GM19240 (cell line): ENCODE results near the gene DHX57.

ENCODE experiments used
- DNase-seq: peaks from one replicate; pipeline ENCODE4 v3.0.0; 2011; ENCODE audit warnings: low spot score; ENCODE audit not compliant: insufficient read length

DHX57 gene

GRCh38 chr2:38866773-38867443 lies 8.8 kb downstream of the DHX57 start:
- no peak for DNase-seq

DNA sequence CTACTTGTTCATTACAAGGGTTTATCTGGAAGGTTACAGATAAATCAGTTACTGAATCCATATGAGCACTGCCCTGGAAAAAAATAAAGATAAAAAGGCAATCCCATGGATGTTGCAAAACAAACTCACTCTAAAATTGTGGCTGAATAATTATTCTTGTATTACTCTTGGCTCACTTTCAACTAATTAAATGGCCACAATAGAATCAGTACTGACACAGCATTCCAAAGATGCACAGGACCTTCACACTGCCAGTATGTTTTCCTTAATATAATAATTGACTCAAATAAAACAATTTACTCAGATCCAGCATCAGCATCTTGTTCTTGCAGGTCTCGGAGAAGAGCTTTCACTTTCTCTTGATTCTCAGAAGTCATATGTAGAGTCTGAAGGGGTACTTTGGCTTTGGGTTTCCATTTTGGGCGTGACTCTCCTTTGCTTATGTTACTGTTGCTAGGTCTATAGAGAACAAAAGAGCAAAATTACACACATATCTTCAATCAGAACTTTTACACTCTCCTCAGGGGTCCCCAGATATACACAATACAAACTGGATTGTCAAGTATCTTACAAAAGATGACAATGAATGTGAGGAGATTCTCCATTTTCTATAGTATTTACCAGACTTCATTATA lies 12.6 kb downstream of the DHX57 start:
- DNase-seq = no peak

DNA sequence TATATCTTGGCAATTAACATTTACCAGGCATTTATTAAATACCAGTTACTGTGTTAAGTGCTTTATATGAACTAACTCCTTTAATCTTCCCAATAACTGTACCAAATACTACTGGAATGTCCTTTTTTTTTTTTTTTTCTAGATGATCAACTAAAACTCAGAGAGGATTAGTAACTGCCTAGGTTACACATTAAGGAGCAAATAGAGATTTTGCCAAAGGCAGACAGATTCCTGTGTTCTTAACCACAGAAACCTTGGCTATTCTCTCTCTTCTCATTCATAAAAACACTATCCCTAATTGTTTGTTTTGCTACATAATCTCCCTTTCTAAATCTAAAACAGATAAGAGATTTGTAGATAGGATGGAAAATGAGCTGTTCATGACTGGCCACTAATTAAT lies 13.3 kb downstream of the DHX57 start:
- DNase-seq = no peak

DNA sequence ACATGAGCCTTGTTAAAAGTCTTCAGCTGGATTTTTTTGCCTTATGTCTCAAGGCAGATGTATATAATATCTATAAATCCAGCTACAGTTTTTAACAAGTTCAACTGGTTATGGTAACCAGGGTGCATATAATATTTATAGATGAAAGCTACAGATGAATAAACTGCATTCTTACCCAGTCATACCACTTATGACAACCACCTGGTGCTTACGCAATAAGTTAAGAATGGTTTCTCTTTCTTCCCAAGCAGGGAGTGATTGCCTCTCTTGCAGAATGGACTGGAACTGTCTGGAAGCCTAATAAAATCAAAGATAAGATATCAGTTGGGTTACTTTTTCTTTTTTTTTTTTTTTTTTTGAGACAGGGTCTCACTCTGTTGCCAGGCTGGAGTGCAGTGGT lies 19.6 kb downstream of the DHX57 start:
- DNase-seq = no peak

DNA sequence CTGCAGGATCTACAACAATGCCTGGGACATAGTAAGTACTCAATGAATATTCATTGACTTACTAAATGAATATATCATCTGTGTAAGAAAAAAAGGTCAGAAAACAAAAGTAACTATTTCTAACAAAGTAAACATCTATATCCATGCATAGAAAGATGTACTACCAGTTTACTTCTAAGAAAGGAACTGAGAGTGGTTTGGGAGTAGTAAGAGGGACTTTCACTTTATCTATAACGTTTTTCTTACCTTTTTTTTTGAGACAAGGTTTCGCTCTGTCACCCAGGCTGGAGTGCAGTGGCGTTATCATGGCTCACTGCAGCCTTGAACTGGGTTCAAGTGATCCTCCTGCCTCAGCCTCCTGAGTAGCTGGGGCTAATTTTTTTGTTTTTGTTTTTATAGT lies 25.7 kb downstream of the DHX57 start:
- DNase-seq = no peak

GRCh38 chr2:38836791-38837190 lies 38.9 kb downstream of the DHX57 start:
- no peak for DNase-seq

- peak; percentile 18 for DNase-seq
Observed at GRCh38 chr2:38835990-38836389, 39.7 kb downstream of the DHX57 start.

- DNase-seq = no peak
Observed at GRCh38 chr2:38835015-38835601, 40.6 kb downstream of the DHX57 start.

- DNase-seq = no peak
Observed at GRCh38 chr2:38830526-38831159, 45.1 kb downstream of the DHX57 start.

DNA sequence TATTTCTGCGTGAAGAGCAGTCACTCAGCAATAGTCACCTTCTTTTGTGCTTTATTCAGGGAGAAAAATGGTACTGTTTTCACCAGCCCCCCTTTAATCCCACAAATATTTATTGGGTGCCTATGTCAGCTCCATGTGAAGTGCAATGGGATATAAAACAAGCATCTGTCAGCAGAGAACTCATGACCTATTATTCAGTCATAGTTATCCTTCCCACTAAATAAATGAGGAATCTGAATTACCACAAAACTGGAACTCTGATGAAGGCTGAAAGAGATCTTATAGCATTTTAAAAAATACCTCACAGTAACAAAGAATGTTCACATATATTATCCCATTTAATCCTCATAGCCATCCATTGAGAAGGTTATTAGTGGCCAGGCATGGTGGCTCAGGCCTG lies 45.8 kb downstream of the DHX57 start:
- no peak for DNase-seq

DNA sequence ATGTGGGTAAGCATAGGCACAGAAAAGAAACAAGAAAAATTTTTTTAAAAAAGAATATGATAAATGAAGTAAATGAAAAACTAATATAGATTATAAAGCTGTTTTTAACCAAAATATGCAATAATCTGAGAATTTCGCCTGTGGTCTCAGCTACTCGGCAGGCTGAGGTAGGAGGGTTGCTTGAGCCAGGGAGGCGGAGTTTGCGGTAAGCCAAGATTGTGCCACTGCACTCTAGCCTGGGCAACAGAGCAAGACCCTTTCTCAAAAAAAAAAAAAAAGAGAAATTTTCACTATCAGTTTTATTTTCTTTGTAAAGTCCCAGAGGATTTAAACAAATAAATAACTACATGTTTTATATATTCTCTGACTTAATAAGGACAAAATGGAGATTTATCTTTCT lies 47.3 kb downstream of the DHX57 start:
- DNase-seq = no peak

- peak; percentile 4 for DNase-seq
Observed at GRCh38 chr2:38827539-38828145, 48.1 kb downstream of the DHX57 start.

DNA sequence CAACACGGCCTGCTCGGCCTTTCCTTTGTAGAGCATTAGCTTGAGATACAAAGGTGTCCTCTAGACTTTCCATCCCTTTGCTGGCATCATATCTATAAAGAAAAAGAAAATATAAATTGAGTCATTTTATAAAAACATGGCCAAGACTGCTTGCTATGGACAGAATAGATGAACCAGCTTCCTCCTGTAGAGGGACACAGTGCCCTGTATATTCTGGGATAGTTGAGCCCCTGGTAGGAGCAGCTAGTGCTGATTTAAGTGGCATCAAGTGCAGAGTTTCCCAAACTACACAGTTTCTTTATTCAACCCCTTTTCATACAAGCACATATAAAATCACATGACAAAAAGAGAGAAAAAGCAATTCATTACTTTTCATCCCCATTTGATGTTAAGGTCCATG lies 49.8 kb downstream of the DHX57 start:
- no peak for DNase-seq

- no peak for DNase-seq
Observed at GRCh38 chr2:38824906-38825305, 50.8 kb downstream of the DHX57 start.

DNA sequence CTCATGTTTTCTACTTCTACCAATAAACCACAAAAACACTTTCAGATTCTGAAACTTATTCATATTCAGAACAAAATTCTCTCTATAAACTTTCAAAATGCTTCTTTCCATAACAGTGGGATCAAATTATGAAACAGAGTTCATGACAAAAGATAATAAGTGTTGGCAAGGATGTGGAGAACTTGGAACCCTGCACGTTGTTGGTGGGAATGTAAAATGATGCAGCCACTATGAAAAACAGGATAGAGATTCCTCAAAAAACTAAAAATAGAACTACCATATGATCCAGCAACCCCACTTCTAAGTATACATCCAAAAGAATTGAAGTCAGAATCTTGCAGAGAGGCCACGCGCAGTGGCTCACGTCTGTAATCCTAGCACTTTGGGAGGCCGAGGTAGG lies 52.3 kb downstream of the DHX57 start:
- DNase-seq = no peak

GRCh38 chr2:38818565-38818964 lies 57.2 kb downstream of the DHX57 start:
- no peak for DNase-seq

GRCh38 chr2:38815936-38816335 lies 59.8 kb downstream of the DHX57 start:
- no peak for DNase-seq

- no peak for DNase-seq
Observed at GRCh38 chr2:38810488-38810887, 65.2 kb downstream of the DHX57 start.

DNA sequence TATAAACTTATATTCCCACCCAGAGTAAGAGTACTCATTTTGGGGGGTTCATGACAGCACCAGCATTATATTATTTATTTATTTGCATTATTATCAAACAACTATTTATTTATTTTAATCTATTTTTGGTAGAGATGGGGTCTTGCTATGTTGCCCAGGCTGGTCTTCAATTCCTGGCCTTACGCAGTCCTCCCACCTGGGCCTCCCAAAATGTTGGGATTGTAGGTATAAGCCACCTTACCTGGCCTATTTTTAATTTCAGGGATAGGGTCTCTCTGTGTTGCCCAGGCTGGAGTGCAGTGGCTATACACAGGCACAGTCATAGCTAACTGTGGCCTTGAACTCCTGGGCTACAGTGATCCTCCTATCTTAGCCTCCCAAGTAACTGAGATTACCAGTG lies 67.1 kb downstream of the DHX57 start:
- DNase-seq = no peak

DNA sequence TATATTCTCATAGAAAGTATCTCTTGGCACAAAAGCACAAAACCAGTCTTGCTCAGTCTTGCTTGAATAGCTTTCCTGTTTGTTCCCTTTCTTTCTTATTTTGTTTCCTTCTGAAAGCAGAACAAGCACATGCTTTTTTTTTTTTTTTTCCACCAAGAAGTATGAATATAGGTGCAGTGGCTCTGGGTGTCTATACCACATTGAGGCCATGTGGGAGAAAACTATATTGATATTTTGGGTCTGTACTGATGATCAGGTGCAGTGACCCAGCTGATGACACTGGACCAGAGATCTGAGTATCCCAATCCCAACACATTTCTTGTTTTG lies 69.0 kb downstream of the DHX57 start:
- no peak for DNase-seq

GRCh38 chr2:38806015-38806732 lies 69.6 kb downstream of the DHX57 start:
- no peak for DNase-seq

GRCh38 chr2:38797953-38798352 lies 77.8 kb downstream of the DHX57 start:
- no peak for DNase-seq
